ENCODE measurements around the gene TM9SF4.

DNA sequence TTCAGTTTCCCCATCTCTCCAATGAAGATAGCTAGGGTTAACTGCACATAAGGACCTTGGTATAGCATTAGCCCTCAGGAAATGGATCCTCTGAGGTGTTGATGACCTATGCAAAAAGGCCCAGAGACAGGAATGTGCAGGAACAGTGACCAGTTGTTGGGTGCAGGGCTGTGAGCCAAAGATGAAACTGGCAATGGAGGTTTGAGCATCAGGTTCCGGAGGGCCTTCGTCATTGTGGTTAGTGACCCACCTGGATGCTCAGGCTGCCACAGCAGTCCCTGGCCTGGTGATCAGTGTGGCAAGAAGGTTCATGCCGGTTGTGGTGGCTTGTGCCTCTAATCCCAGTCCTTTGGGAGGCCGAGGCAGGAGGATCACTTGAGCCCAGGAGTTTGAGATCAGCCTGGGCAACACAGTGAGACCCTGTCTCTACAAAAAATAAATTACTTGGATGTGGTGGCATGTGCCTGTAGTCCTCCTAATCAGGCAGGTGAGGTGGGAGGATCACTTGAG is 43.7 kb downstream of the TM9SF4 start:
- TF ChIP-seq, protein P1, sequence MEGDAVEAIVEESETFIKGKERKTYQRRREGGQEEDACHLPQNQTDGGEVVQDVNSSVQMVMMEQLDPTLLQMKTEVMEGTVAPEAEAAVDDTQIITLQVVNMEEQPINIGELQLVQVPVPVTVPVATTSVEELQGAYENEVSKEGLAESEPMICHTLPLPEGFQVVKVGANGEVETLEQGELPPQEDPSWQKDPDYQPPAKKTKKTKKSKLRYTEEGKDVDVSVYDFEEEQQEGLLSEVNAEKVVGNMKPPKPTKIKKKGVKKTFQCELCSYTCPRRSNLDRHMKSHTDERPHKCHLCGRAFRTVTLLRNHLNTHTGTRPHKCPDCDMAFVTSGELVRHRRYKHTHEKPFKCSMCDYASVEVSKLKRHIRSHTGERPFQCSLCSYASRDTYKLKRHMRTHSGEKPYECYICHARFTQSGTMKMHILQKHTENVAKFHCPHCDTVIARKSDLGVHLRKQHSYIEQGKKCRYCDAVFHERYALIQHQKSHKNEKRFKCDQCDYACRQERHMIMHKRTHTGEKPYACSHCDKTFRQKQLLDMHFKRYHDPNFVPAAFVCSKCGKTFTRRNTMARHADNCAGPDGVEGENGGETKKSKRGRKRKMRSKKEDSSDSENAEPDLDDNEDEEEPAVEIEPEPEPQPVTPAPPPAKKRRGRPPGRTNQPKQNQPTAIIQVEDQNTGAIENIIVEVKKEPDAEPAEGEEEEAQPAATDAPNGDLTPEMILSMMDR (IDR thresholded peaks at IDR 0.05): no peak
- TF ChIP-seq POLR2A (IDR thresholded peaks at IDR 0.05): no peak

Measured in upper lobe of left lung (tissue), 4 donors.